HepG2 (cell line): ENCODE results near the gene C11orf16. TPM values are rescaled to one million over a fixed set of nuclear protein-coding genes. Genes with fewer than 3 reads are reported as not detected.
A peak's percentile ranks its signal among the peaks of the same experiment; 100 is the strongest.

Experiments used
- GATAD1 ChIP-seq: IDR thresholded peaks from 2 replicates; pipeline ENCODE4 v1.6.1; 2016; ENCODE audit warnings: missing genetic modification reagents, missing compliant biosample characterization
- MAFG ChIP-seq: sonication (generic); formaldehyde crosslinking; IDR thresholded peaks from 2 replicates; pipeline ENCODE4 v1.5.1; 2020; ENCODE audit warnings: mild to moderate bottlenecking, missing genetic modification reagents
- NAIF1 ChIP-seq: sonication (generic); formaldehyde crosslinking; IDR thresholded peaks from 2 replicates; pipeline ENCODE4 v1.5.0; 2020; ENCODE audit warnings: mild to moderate bottlenecking, missing genetic modification reagents, borderline replicate concordance
- PLRG1 ChIP-seq: fragments of 450-650 bp; conservative IDR thresholded peaks from 2 replicates; pipeline ENCODE4 v1.6.1; 2016
- RELA ChIP-seq: sonication (generic); formaldehyde crosslinking; IDR thresholded peaks from 2 replicates; pipeline ENCODE4 v1.4.0; 2020; ENCODE audit warnings: missing genetic modification reagents
- REXO4 ChIP-seq: sonication (generic); formaldehyde crosslinking; IDR thresholded peaks from 2 replicates; pipeline ENCODE4 v1.8.0; 2022; ENCODE audit warnings: missing genetic modification reagents, mild to moderate bottlenecking, borderline replicate concordance
- SAP130 ChIP-seq: IDR thresholded peaks from 2 replicates; pipeline ENCODE4 v1.6.1; 2016; ENCODE audit warnings: low read depth
- TSC22D2 ChIP-seq: sonication (generic); formaldehyde crosslinking; IDR thresholded peaks from 2 replicates; pipeline ENCODE4 v1.5.1; 2020; ENCODE audit warnings: missing genetic modification reagents, mild to moderate bottlenecking, borderline replicate concordance
- ZNF3 ChIP-seq: IDR thresholded peaks from 2 replicates; pipeline ENCODE4 v1.7.0; 2017; ENCODE audit warnings: inconsistent platforms
- ZNF333 ChIP-seq: sonication (generic); formaldehyde crosslinking; IDR thresholded peaks from 2 replicates; pipeline ENCODE4 v1.4.0; 2020; ENCODE audit warnings: mild to moderate bottlenecking, missing genetic modification reagents, borderline replicate concordance
- ZNF354B ChIP-seq: sonication (generic); formaldehyde crosslinking; IDR thresholded peaks from 2 replicates; pipeline ENCODE4 v1.8.0; 2022; ENCODE audit warnings: mild to moderate bottlenecking, missing genetic modification reagents
- ZNF615 ChIP-seq: sonication (generic); formaldehyde crosslinking; IDR thresholded peaks from 2 replicates; pipeline ENCODE4 v1.5.0; 2020; ENCODE audit warnings: mild to moderate bottlenecking, missing genetic modification reagents, borderline replicate concordance
- polyA plus RNA-seq, 8 experiments: library from polyadenylated mRNA; depleted of rRNA in 3 of 8; stranded (reverse) in 7 of 8; unstranded in 1 of 8; fragments of >200 nt; fragmentation: Illumina TruSeq in 4 of 8; extraction: Trizol in 4 of 8; gene quantifications; 2 replicates each; pipeline versions ENCODE4 v1.2.1 to v1.2.3, GENCODE V29; 2011 to 2016; ENCODE audit warnings: low read depth in 4 of 8, missing spikeins in 1 of 8, mixed read lengths in 1 of 8; ENCODE audit not compliant: insufficient read depth in 1 of 8
- total RNA-seq, 5 experiments: library from RNA; depleted of rRNA; stranded (reverse); fragments of >200 nt; fragmentation: Illumina TruSeq; extraction: Trizol; gene quantifications; 2 replicates each; pipeline ENCODE4 v1.2.3, GENCODE V29; 2016; ENCODE audit warnings: low read depth in 1 of 5
- TF ChIP-seq, protein P1 (sequence below): sonication (generic); formaldehyde crosslinking; IDR thresholded peaks from 2 replicates; pipeline ENCODE4 v1.8.0; 2022; ENCODE audit warnings: mild to moderate bottlenecking, missing genetic modification reagents
- TF ChIP-seq, protein P2 (sequence below): sonication (generic); formaldehyde crosslinking; IDR thresholded peaks from 2 replicates; pipeline ENCODE4 v1.5.1; 2020; ENCODE audit warnings: missing genetic modification reagents, mild to moderate bottlenecking, borderline replicate concordance

The C11orf16 gene
- total and polyA plus RNA-seq, 2 of the 13 experiments (the other 11 are each of a cell fraction or from before 2014, with no cell fraction given), result not detected

DNA sequence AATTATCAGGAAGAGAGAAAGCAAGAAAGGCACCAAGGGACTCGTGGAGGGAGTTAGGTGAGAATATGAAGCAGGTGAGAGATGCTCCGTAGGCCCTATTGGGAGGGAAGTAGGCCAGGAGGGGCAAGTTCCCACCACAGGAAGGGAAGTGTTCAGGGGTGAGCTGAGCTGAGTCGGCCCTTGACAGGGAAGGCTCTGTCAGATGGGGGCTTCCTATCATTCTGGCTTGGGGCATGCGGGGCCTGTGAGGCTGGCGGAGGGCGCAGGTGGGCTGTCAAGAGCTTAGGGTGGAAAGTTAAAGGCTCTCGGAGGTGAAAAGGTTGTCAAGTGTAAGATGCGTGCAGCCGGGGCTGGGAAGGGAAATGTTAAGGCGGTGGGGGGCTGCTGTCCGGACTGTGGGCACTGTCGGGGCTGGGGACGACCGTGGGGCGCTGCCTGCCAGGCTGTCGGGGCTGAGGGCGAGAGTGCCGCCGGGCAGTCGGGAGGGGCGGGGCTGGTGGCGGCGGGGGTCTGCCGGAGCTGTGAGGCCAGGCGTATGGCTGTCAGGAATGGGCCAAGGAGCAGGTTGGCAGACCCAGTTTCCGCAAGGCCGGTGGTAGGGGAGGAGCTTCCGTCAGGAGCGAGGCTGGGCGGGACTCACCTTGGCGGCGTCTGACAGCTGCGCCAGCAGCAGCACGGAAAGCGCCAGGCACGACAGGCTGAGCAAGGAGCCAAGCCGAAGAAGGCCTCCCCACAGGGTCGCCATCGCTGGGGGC, 31.0 kb upstream of the C11orf16 start (continued):
- TF ChIP-seq MAFG (CRISPR knock-in tag) (no peak; the same call in 1 of the 2 replicates), SAP130 (no peak; the same call in 1 of the 2 replicates), ZNF615 (CRISPR knock-in tag) (0 out of 2 replicates have a peak, but pooled peaks have one; percentile 78), PLRG1 (no peak), ZNF3 (CRISPR knock-in tag) (no peak), ZNF354B (CRISPR knock-in tag) (no peak), GATAD1 (CRISPR knock-in tag) (no peak), NAIF1 (CRISPR knock-in tag) (0 out of 2 replicates have a peak, but pooled peaks have one; percentile 45), ZNF333 (CRISPR knock-in tag) (no peak), TSC22D2 (CRISPR knock-in tag) (no peak), RELA (CRISPR knock-in tag) (no peak), REXO4 (CRISPR knock-in tag) (no peak)
- TF ChIP-seq, protein P1, sequence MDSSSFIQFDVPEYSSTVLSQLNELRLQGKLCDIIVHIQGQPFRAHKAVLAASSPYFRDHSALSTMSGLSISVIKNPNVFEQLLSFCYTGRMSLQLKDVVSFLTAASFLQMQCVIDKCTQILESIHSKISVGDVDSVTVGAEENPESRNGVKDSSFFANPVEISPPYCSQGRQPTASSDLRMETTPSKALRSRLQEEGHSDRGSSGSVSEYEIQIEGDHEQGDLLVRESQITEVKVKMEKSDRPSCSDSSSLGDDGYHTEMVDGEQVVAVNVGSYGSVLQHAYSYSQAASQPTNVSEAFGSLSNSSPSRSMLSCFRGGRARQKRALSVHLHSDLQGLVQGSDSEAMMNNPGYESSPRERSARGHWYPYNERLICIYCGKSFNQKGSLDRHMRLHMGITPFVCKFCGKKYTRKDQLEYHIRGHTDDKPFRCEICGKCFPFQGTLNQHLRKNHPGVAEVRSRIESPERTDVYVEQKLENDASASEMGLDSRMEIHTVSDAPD, result peak; percentile 37; the same call in 1 of the 2 replicates
- TF ChIP-seq, protein P2, sequence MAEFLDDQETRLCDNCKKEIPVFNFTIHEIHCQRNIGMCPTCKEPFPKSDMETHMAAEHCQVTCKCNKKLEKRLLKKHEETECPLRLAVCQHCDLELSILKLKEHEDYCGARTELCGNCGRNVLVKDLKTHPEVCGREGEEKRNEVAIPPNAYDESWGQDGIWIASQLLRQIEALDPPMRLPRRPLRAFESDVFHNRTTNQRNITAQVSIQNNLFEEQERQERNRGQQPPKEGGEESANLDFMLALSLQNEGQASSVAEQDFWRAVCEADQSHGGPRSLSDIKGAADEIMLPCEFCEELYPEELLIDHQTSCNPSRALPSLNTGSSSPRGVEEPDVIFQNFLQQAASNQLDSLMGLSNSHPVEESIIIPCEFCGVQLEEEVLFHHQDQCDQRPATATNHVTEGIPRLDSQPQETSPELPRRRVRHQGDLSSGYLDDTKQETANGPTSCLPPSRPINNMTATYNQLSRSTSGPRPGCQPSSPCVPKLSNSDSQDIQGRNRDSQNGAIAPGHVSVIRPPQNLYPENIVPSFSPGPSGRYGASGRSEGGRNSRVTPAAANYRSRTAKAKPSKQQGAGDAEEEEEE (CRISPR knock-in tag), result no peak
